ENCODE data around the gene HSPA8.

Gene HSPA8

GRCh38 chr11:123045101-123045500, 16.8 kb downstream of the HSPA8 start:
- H3K27ac Mint-ChIP-seq = no peak overlapping the region
- no peak for DNase-seq
- no peaks in the 10 kb centered on the region for H3K4me1 Mint-ChIP-seq (ENCODE audit: low read depth)
- H3K4me3 Mint-ChIP-seq = no peak overlapping the region
- H3K27me3 Mint-ChIP-seq = no peaks in the 10 kb centered on the region
- no peaks in the 10 kb centered on the region for H3K36me3 Mint-ChIP-seq (ENCODE audit: low read depth)
- H3K9me3 Mint-ChIP-seq = no peaks in the 10 kb centered on the region

GRCh38 chr11:123041185-123041584, 20.8 kb downstream of the HSPA8 start:
- no peaks in the 10 kb centered on the region for H3K9me3 Mint-ChIP-seq
- H3K4me3 Mint-ChIP-seq = no peak overlapping the region
- DNase-seq = no peak
- no peaks in the 10 kb centered on the region for H3K4me1 Mint-ChIP-seq (ENCODE audit: low read depth)
- no peaks in the 10 kb centered on the region for H3K27me3 Mint-ChIP-seq
- H3K36me3 Mint-ChIP-seq (ENCODE audit: low read depth) = no peaks in the 10 kb centered on the region
- H3K27ac Mint-ChIP-seq = no peak overlapping the region

GRCh38 chr11:123040111-123040432, 21.9 kb downstream of the HSPA8 start:
- Mint-ChIP-seq H3K4me3 (no peak overlapping the region), H3K36me3 (ENCODE audit: low read depth) (no peaks in the 10 kb centered on the region), H3K9me3 (no peaks in the 10 kb centered on the region), H3K27ac (no peak overlapping the region), H3K4me1 (ENCODE audit: low read depth) (no peaks in the 10 kb centered on the region), H3K27me3 (no peaks in the 10 kb centered on the region)
- no peak for DNase-seq

- Mint-ChIP-seq H3K4me3 (no peak overlapping the region), H3K27me3 (no peaks in the 10 kb centered on the region), H3K9me3 (no peaks in the 10 kb centered on the region), H3K36me3 (ENCODE audit: low read depth) (no peaks in the 10 kb centered on the region), H3K4me1 (ENCODE audit: low read depth) (no peaks in the 10 kb centered on the region), H3K27ac (no peak overlapping the region)
- no peak for DNase-seq
Observed at GRCh38 chr11:123035831-123036230, 26.1 kb downstream of the HSPA8 start.

DNA sequence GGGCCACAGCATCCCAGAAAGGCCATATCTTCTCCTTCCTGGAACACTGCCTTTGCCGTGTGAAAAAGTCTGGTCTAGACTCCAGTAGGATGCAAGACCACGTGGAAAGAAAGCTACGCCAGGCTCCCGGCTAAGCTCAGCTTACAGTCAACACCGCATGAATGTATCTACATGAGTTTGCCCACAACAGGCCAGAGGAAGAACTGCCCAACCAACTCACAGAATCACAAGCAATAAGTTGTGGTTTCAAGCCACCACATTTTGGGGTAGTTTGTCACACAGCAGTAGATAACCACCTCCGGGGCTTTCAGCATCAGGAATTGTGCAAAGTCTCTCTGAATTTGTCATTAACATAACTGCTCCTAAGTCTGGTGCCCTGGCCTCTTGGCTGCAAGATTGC, 27.3 kb downstream of the HSPA8 start:
- Mint-ChIP-seq H3K27ac (no peak overlapping the region), H3K36me3 (ENCODE audit: low read depth) (no peaks in the 10 kb centered on the region), H3K4me3 (no peak overlapping the region), H3K27me3 (no peaks in the 10 kb centered on the region), H3K4me1 (ENCODE audit: low read depth) (no peaks in the 10 kb centered on the region), H3K9me3 (no peaks in the 10 kb centered on the region)
- DNase-seq = no peak

DNA sequence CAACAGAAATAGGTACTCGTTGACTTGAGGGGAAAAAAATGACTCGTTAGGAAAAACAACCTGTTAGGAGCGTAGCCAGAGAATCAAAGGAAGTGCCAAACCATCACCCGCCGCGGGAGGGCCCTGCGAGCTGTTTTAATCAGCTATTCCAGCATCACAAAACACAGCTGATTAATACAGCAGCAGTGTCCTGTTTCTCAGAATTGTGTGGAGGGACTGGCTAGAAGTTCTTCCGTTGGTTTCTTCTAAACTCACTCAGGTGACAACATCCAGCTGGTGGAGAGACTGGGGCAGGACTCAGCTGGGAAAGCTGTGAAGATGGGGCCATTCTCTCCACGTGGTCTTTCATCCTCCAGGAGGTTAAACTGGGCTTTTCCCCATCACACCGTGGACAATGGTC, 28.0 kb downstream of the HSPA8 start:
- H3K4me3 Mint-ChIP-seq = no peak overlapping the region
- no peak overlapping the region for H3K27ac Mint-ChIP-seq
- DNase-seq = no peak
- H3K9me3 Mint-ChIP-seq = no peaks in the 10 kb centered on the region
- H3K36me3 Mint-ChIP-seq (ENCODE audit: low read depth) = no peaks in the 10 kb centered on the region
- H3K4me1 Mint-ChIP-seq (ENCODE audit: low read depth) = no peaks in the 10 kb centered on the region
- H3K27me3 Mint-ChIP-seq = no peaks in the 10 kb centered on the region

- Mint-ChIP-seq H3K9me3 (no peaks in the 10 kb centered on the region), H3K4me3 (no peak overlapping the region), H3K4me1 (ENCODE audit: low read depth) (no peaks in the 10 kb centered on the region), H3K27me3 (no peaks in the 10 kb centered on the region), H3K36me3 (ENCODE audit: low read depth) (no peaks in the 10 kb centered on the region), H3K27ac (no peak overlapping the region)
- DNase-seq = no peak
Observed at GRCh38 chr11:123030517-123030916, 31.4 kb downstream of the HSPA8 start.

DNA sequence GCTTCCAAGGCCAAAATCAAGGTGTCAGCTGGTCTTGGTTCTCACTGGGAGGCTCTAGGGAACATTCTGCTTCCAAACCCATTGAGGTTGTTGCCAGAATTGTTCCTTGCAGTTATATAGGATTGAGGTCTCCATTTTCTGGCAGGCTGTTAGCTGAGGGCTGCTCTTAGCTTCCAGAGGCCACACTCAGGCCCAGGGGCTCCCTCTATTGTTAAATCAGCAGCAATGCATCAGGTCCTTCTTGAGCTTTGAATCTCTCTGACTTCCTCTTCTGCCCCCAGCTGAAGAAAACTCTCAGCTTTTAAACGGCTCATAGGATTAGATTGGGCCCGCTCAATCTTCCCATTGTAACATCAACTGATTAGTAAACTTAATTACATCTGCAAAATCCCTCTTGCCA, 41.0 kb downstream of the HSPA8 start:
- Mint-ChIP-seq H3K4me3 (no peak overlapping the region), H3K27ac (no peak overlapping the region), H3K4me1 (ENCODE audit: low read depth) (peaks cover 7% of the 10 kb centered on the region), H3K36me3 (ENCODE audit: low read depth) (no peaks in the 10 kb centered on the region), H3K9me3 (no peaks in the 10 kb centered on the region), H3K27me3 (peaks cover 7% of the 10 kb centered on the region)
- peak; percentile 35 for DNase-seq

- Mint-ChIP-seq H3K4me1 (ENCODE audit: low read depth) (peaks cover 7% of the 10 kb centered on the region), H3K27ac (no peak overlapping the region), H3K9me3 (no peaks in the 10 kb centered on the region), H3K4me3 (no peak overlapping the region), H3K36me3 (ENCODE audit: low read depth) (no peaks in the 10 kb centered on the region), H3K27me3 (peaks cover 9% of the 10 kb centered on the region)
- no peak for DNase-seq
Observed at GRCh38 chr11:123018702-123019101, 43.2 kb downstream of the HSPA8 start.

GRCh38 chr11:123011510-123011909, 50.4 kb downstream of the HSPA8 start:
- H3K4me1 Mint-ChIP-seq (ENCODE audit: low read depth) = no peaks in the 10 kb centered on the region
- H3K4me3 Mint-ChIP-seq = no peak overlapping the region
- H3K9me3 Mint-ChIP-seq = no peaks in the 10 kb centered on the region
- H3K36me3 Mint-ChIP-seq (ENCODE audit: low read depth) = no peaks in the 10 kb centered on the region
- peaks cover 9% of the 10 kb centered on the region for H3K27me3 Mint-ChIP-seq
- no peak overlapping the region for H3K27ac Mint-ChIP-seq
- DNase-seq = no peak

All from activated T-cell treated with anti-CD3 and anti-CD28 coated beads, Interleukin-2, amount 50 U/mL, for 24 hours (primary cell).